Ovary (tissue), 3 donors: ENCODE measurements around the gene MAN1C1.

ENCODE experiments used
- EP300 ChIP-seq: sonication (generic); formaldehyde crosslinking; IDR thresholded peaks from one replicate; pipeline ENCODE4 v1.6.1; 2017; ENCODE audit warnings: antibody characterized with exemption
- POLR2A ChIP-seq: fragments of 450-650 bp; IDR thresholded peaks from one replicate; pipeline ENCODE4 v1.6.1; 2017; ENCODE audit warnings: antibody characterized with exemption, mild to moderate bottlenecking, moderate library complexity
- TF ChIP-seq, protein P1 (sequence below), 3 donors: fragments of 450-650 bp in 2 of 3; fragments of 200-600 bp in 1 of 3; IDR thresholded peaks; one replicate each; pipeline versions ENCODE4 v1.5.1 to v1.8.0; 2016 to 2022; ENCODE audit warnings: antibody characterized with exemption in 3 of 3, mild to moderate bottlenecking in 1 of 3
- donor health status: DM: no; HTN: no; CAD: no.

DNA sequence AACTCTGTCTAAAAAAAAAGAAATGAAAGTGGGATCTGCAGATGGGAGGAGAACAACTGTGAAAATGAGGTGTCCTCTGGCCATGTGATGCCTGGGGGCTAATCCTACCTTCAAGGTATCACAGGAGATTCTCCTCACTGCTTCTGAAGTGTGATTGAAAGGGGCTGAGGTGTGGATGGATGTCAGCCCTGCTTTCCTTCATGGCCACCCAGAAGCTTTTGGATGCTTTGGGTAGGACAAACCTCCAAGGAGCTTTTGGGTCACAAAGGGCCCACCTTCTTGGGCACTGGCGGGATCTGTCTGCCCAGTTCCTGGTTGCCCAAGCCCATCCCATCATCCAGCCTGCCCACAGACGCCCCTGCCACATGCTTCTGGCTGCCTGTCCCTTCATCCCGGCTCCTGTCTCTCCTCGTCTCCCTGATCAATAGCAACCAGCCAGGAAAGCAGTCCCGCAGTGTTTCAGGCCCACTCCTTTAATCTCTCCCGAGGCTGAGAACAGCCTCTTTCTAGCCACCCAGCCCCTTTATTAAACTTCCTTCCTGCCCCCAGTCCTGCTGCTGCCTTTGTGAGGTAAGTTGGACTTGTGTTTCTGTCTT, 87.2 kb downstream of the MAN1C1 start:
- TF ChIP-seq, protein P1, sequence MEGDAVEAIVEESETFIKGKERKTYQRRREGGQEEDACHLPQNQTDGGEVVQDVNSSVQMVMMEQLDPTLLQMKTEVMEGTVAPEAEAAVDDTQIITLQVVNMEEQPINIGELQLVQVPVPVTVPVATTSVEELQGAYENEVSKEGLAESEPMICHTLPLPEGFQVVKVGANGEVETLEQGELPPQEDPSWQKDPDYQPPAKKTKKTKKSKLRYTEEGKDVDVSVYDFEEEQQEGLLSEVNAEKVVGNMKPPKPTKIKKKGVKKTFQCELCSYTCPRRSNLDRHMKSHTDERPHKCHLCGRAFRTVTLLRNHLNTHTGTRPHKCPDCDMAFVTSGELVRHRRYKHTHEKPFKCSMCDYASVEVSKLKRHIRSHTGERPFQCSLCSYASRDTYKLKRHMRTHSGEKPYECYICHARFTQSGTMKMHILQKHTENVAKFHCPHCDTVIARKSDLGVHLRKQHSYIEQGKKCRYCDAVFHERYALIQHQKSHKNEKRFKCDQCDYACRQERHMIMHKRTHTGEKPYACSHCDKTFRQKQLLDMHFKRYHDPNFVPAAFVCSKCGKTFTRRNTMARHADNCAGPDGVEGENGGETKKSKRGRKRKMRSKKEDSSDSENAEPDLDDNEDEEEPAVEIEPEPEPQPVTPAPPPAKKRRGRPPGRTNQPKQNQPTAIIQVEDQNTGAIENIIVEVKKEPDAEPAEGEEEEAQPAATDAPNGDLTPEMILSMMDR (IDR thresholded peaks at IDR 0.05): no peak
- TF ChIP-seq EP300 (no peak), POLR2A (no peak)
